Memory B cell (primary cell): ENCODE results near the gene IL22.

Experiments used
- ATAC-seq: fragments of 150-1000 bp; cut with Tn5 transposase; 2 replicates; pipeline ENCODE4 v1.10.0; 2021; ENCODE audit warnings: low read depth, mild to moderate bottlenecking, moderate library complexity
- DNase-seq, 2 donors: peaks; one replicate each; pipeline ENCODE4 v3.0.0; 2022; ENCODE audit warnings: low spot score in 2 of 2
- H3K27ac Mint-ChIP-seq: one replicate; pipeline ENCODE4 v1.8.0; 2022; ENCODE audit warnings: mild to moderate bottlenecking, moderate library complexity, mixed read lengths
- H3K27me3 Mint-ChIP-seq: one replicate; pipeline ENCODE4 v1.8.0; 2022; ENCODE audit warnings: mixed read lengths
- H3K36me3 Mint-ChIP-seq: one replicate; pipeline ENCODE4 v1.8.0; 2022; ENCODE audit warnings: mild to moderate bottlenecking, mixed read lengths
- H3K4me1 Mint-ChIP-seq: one replicate; pipeline ENCODE4 v1.8.0; 2022; ENCODE audit warnings: mixed read lengths
- H3K4me3 Mint-ChIP-seq: one replicate; pipeline ENCODE4 v1.8.0; 2022; ENCODE audit warnings: mild to moderate bottlenecking, moderate library complexity, mixed read lengths
- H3K9me3 Mint-ChIP-seq: one replicate; pipeline ENCODE4 v1.8.0; 2022; ENCODE audit warnings: mixed read lengths

The IL22 gene

GRCh38 chr12:68247785-68248184 lies 5.6 kb downstream of the IL22 start:
- H3K27ac Mint-ChIP-seq = no peak overlapping the region
- no peaks in the 10 kb centered on the region for H3K9me3 Mint-ChIP-seq
- peaks cover 3% of the 10 kb centered on the region for H3K36me3 Mint-ChIP-seq
- peaks cover 9% of the 10 kb centered on the region for H3K27me3 Mint-ChIP-seq
- H3K4me1 Mint-ChIP-seq = no peaks in the 10 kb centered on the region
- ATAC-seq (no peak), DNase-seq (no peak)
- no peak overlapping the region for H3K4me3 Mint-ChIP-seq

- H3K36me3 Mint-ChIP-seq = no peaks in the 10 kb centered on the region
Measured at GRCh38 chr12:68246350-68246749, 7.1 kb downstream of the IL22 start.

GRCh38 chr12:68245180-68246021 lies 8.0 kb downstream of the IL22 start:
- peaks cover 9% of the 10 kb centered on the region for H3K4me1 Mint-ChIP-seq
- no peaks in the 10 kb centered on the region for H3K9me3 Mint-ChIP-seq
- H3K27me3 Mint-ChIP-seq = peaks cover under 1% of the 10 kb centered on the region
- no peak for ATAC-seq
- no peak overlapping the region for H3K4me3 Mint-ChIP-seq
- no peak overlapping the region for H3K27ac Mint-ChIP-seq
- no peak for DNase-seq
- no peaks in the 10 kb centered on the region for H3K36me3 Mint-ChIP-seq

More at GRCh38 chr12:68246350-68246749, 7.1 kb downstream of the IL22 start:
- DNase-seq = no peak
- H3K4me1 Mint-ChIP-seq = no peaks in the 10 kb centered on the region
- no peak overlapping the region for H3K4me3 Mint-ChIP-seq
- no peak for ATAC-seq
- peaks cover 2% of the 10 kb centered on the region for H3K27me3 Mint-ChIP-seq
- H3K27ac Mint-ChIP-seq = no peak overlapping the region
- no peaks in the 10 kb centered on the region for H3K9me3 Mint-ChIP-seq

GRCh38 chr12:68242777-68243176 lies 10.6 kb downstream of the IL22 start:
- Mint-ChIP-seq H3K36me3 (no peaks in the 10 kb centered on the region), H3K27me3 (no peaks in the 10 kb centered on the region), H3K4me1 (peaks cover 14% of the 10 kb centered on the region), H3K4me3 (no peak overlapping the region), H3K27ac (no peak overlapping the region), H3K9me3 (no peaks in the 10 kb centered on the region)
- ATAC-seq (no peak), DNase-seq (no peak)

- H3K4me1 Mint-ChIP-seq = peaks cover 27% of the 10 kb centered on the region
- DNase-seq = peak; percentile 22 to 44
Measured at GRCh38 chr12:68240975-68241374, 12.4 kb downstream of the IL22 start.

GRCh38 chr12:68240079-68240478 lies 13.3 kb downstream of the IL22 start:
- no peaks in the 10 kb centered on the region for H3K27me3 Mint-ChIP-seq
- no peaks in the 10 kb centered on the region for H3K9me3 Mint-ChIP-seq
- peak overlapping the region; percentile 84 for H3K27ac Mint-ChIP-seq
- no peak for ATAC-seq
- H3K4me3 Mint-ChIP-seq = no peak overlapping the region
- no peaks in the 10 kb centered on the region for H3K36me3 Mint-ChIP-seq
- H3K4me1 Mint-ChIP-seq = peaks cover 31% of the 10 kb centered on the region
- no peak for DNase-seq

More at GRCh38 chr12:68240975-68241374, 12.4 kb downstream of the IL22 start:
- Mint-ChIP-seq H3K36me3 (no peaks in the 10 kb centered on the region), H3K27me3 (no peaks in the 10 kb centered on the region), H3K27ac (peak overlapping the region; percentile 84), H3K4me3 (peak overlapping the region; percentile 55), H3K9me3 (no peaks in the 10 kb centered on the region)
- peak; percentile 95 for ATAC-seq

- no peak overlapping the region for H3K4me3 Mint-ChIP-seq
- peaks cover 31% of the 10 kb centered on the region for H3K4me1 Mint-ChIP-seq
- no peaks in the 10 kb centered on the region for H3K27me3 Mint-ChIP-seq
- H3K27ac Mint-ChIP-seq = no peak overlapping the region
- no peak for DNase-seq
- H3K9me3 Mint-ChIP-seq = no peaks in the 10 kb centered on the region
- H3K36me3 Mint-ChIP-seq = no peaks in the 10 kb centered on the region
- no peak for ATAC-seq
Measured at GRCh38 chr12:68239309-68239982, 14.0 kb downstream of the IL22 start.

- H3K36me3 Mint-ChIP-seq = no peaks in the 10 kb centered on the region
- H3K4me3 Mint-ChIP-seq = no peak overlapping the region
- DNase-seq = no peak
- peaks cover 31% of the 10 kb centered on the region for H3K4me1 Mint-ChIP-seq
- H3K27me3 Mint-ChIP-seq = no peaks in the 10 kb centered on the region
- no peak for ATAC-seq
- H3K9me3 Mint-ChIP-seq = no peaks in the 10 kb centered on the region
- peak overlapping the region; percentile 97 for H3K27ac Mint-ChIP-seq
Measured at GRCh38 chr12:68237619-68238018, 15.8 kb downstream of the IL22 start.

- Mint-ChIP-seq H3K27me3 (no peaks in the 10 kb centered on the region), H3K4me1 (peaks cover 31% of the 10 kb centered on the region), H3K27ac (peak overlapping the region; percentile 97), H3K9me3 (no peaks in the 10 kb centered on the region), H3K36me3 (no peaks in the 10 kb centered on the region), H3K4me3 (peak overlapping the region; percentile 94)
- no peak for DNase-seq
- ATAC-seq = peak; percentile 1
Measured at GRCh38 chr12:68237078-68237477, 16.3 kb downstream of the IL22 start.

GRCh38 chr12:68236421-68237059 lies 16.9 kb downstream of the IL22 start:
- Mint-ChIP-seq H3K4me1 (peaks cover 31% of the 10 kb centered on the region), H3K9me3 (no peaks in the 10 kb centered on the region), H3K27me3 (no peaks in the 10 kb centered on the region), H3K4me3 (peak overlapping the region; percentile 94), H3K36me3 (no peaks in the 10 kb centered on the region), H3K27ac (peak overlapping the region; percentile 97)
- ATAC-seq (peak; percentile 71), DNase-seq (peak; percentile 22 to 31)

- Mint-ChIP-seq H3K4me1 (peaks cover 24% of the 10 kb centered on the region), H3K4me3 (peak overlapping the region; percentile 6), H3K27ac (peak overlapping the region; percentile 11), H3K9me3 (no peaks in the 10 kb centered on the region), H3K27me3 (no peaks in the 10 kb centered on the region), H3K36me3 (no peaks in the 10 kb centered on the region)
- ATAC-seq (no peak), DNase-seq (no peak)
Measured at GRCh38 chr12:68235576-68235975, 17.8 kb downstream of the IL22 start.

GRCh38 chr12:68234140-68234539 lies 19.3 kb downstream of the IL22 start:
- Mint-ChIP-seq H3K36me3 (no peaks in the 10 kb centered on the region), H3K9me3 (no peaks in the 10 kb centered on the region), H3K27ac (no peak overlapping the region), H3K4me1 (peaks cover 19% of the 10 kb centered on the region), H3K4me3 (no peak overlapping the region), H3K27me3 (no peaks in the 10 kb centered on the region)
- DNase-seq (no peak), ATAC-seq (no peak)

GRCh38 chr12:68233498-68233897 lies 19.9 kb downstream of the IL22 start:
- no peak overlapping the region for H3K27ac Mint-ChIP-seq
- DNase-seq = no peak
- ATAC-seq = no peak
- no peaks in the 10 kb centered on the region for H3K27me3 Mint-ChIP-seq
- H3K36me3 Mint-ChIP-seq = no peaks in the 10 kb centered on the region
- H3K9me3 Mint-ChIP-seq = no peaks in the 10 kb centered on the region
- no peak overlapping the region for H3K4me3 Mint-ChIP-seq
- peaks cover 19% of the 10 kb centered on the region for H3K4me1 Mint-ChIP-seq

GRCh38 chr12:68231691-68232090 lies 21.7 kb downstream of the IL22 start:
- Mint-ChIP-seq H3K27me3 (no peaks in the 10 kb centered on the region), H3K27ac (no peak overlapping the region), H3K4me1 (peaks cover 6% of the 10 kb centered on the region), H3K36me3 (no peaks in the 10 kb centered on the region), H3K4me3 (no peak overlapping the region), H3K9me3 (no peaks in the 10 kb centered on the region)
- no peak for ATAC-seq
- DNase-seq = no peak
